Left lung (tissue), 14 donors: ENCODE results near the gene MYBPHL. TPM values are rescaled to one million over a fixed set of nuclear protein-coding genes. Genes with fewer than 3 reads are reported as not detected.

ENCODE experiments used
- ATAC-seq: fragments of 200-7000 bp; cut with Tn5 transposase; one replicate; pipeline ENCODE4 v1.9.1; 2020; ENCODE audit warnings: moderate library complexity
- DNase-seq, 4 donors: peaks; one replicate each; pipeline ENCODE4 v3.0.0-alpha.2; 2013 to 2020
- H3K27ac ChIP-seq, 2 donors: fragments of 200-600 bp; sonication (generic) in 1 of 2; one replicate each; pipeline versions ENCODE4 v1.5.0 to v1.8.0; 2020 to 2021
- H3K27me3 ChIP-seq, 2 donors: fragments of 200-600 bp; sonication (generic) in 1 of 2; one replicate each; pipeline versions ENCODE4 v1.5.0 to v1.8.0; 2020 to 2021
- H3K36me3 ChIP-seq, 2 donors: fragments of 200-600 bp; sonication (generic) in 1 of 2; one replicate each; pipeline versions ENCODE4 v1.5.0 to v1.8.0; 2020 to 2021
- H3K4me1 ChIP-seq, 2 donors: fragments of 200-600 bp; one replicate each; pipeline ENCODE4 v1.8.0; 2021
- H3K4me3 ChIP-seq, 2 donors: fragments of 200-600 bp; sonication (generic) in 1 of 2; one replicate each; pipeline versions ENCODE4 v1.5.0 to v1.8.0; 2020 to 2021; ENCODE audit warnings: mild to moderate bottlenecking in 1 of 2
- H3K9me3 ChIP-seq, 2 donors: fragments of 200-600 bp; sonication (generic) in 1 of 2; one replicate each; pipeline versions ENCODE4 v1.5.0 to v1.8.0; 2020 to 2021
- CTCF ChIP-seq, 2 donors: fragments of 200-600 bp; sonication (generic) in 1 of 2; IDR thresholded peaks; one replicate each; pipeline versions ENCODE4 v1.5.0 to v1.8.0; 2021; ENCODE audit warnings: antibody characterized with exemption in 2 of 2
- intact Hi-C, 2 donors: fragments of 100-400 bp; cut with DNase I; formaldehyde crosslinking; loops; one replicate each; pipeline versions ENCODE4 v1.11.2 to v1.14.2; 2022
- long read RNA-seq, 12 donors: library from polyadenylated mRNA in 2 of 12; unstranded in 2 of 12; transcript quantifications; one replicate each; pipeline ENCODE4 v2.0.0 and lab custom pipeline, GENCODE V29; 2019 to 2026
- polyA plus RNA-seq, 6 donors: library from polyadenylated mRNA; unstranded; fragments of 120-200 nt; gene quantifications; one replicate each; pipeline ENCODE4 v1.2.1, GENCODE V29; 2013; ENCODE audit not compliant: insufficient read length in 6 of 6
- total RNA-seq, 2 donors: library from RNA; stranded (reverse); fragmentation: NEBNext Ultra II Directional; extraction: Animal tissue kit (Norgen Biotek cat#: 25700); gene quantifications; one replicate each; pipeline ENCODE4 v1.2.1, GENCODE V29; 2021
- donor health status: DM: no; HTN: yes; CAD: no.
- donor health status: DM: no; HTN: no; CAD: no.

The MYBPHL gene
- total RNA-seq (10 to 100 TPM in 1 of 2 donors, not detected in 1; 21.4 TPM), polyA plus RNA-seq (1 to 10 TPM in 1 of 6 donors, under 1 TPM in 4, not detected in 1; 0.24 to 1.0 (median 0.27) TPM)
- long read RNA-seq, donor 1 = 0 reads
- long read RNA-seq, donor 2 = 0 reads
- long read RNA-seq, donor 3 = 0 reads
- long read RNA-seq, donor 4, partial matches to known transcripts = 2 of 17 reads
- long read RNA-seq, donor 4, other reads (novel, unspliced or antisense) = 13 of 17 reads
- long read RNA-seq, donor 5 = 0 reads
- long read RNA-seq, donor 6 = 0 reads
- long read RNA-seq, donor 7 = 0 reads
- long read RNA-seq, donor 8 = 0 reads
- long read RNA-seq, donor 9 = 0 reads
- long read RNA-seq, donor 10 = 0 reads
- long read RNA-seq, donor 11 = 0 reads
- long read RNA-seq, donor 12, partial matches to known transcripts = 0 of 1 reads
- long read RNA-seq, donor 12, other reads (novel, unspliced or antisense) = 0 of 1 reads

- peaks cover 0 to 15% of the 10 kb centered on the region in 2 donors for H3K36me3 ChIP-seq
- H3K27ac ChIP-seq = peak within 1 kb of the TSS; percentile 42 to 63
- no peaks in the 10 kb centered on the region for H3K9me3 ChIP-seq
- ATAC-seq = peak; percentile 77
- H3K4me1 ChIP-seq = peaks cover 5 to 18% of the 10 kb centered on the region in 2 donors
- no peaks in the 10 kb centered on the region for H3K27me3 ChIP-seq
- intact Hi-C loops = no loop called here
- H3K4me3 ChIP-seq = no peak within 1 kb of the TSS
- TF ChIP-seq CTCF (IDR thresholded peaks at IDR 0.05) = no peak
- peak in 1 of 4 donors; percentile 60 for DNase-seq
Observed at GRCh38 chr1:109306832-109307273, at the start of gene MYBPHL. Gene MYBPHL (minus strand): TSS chr1:109307011. CDS start chr1:109306991, 20 bp downstream.

GRCh38 chr1:109356505-109356904 lies 49.7 kb upstream of the MYBPHL start:
- Histone ChIP-seq H3K27me3 (no peaks in the 10 kb centered on the region), H3K4me1 (peaks cover 0 to 14% of the 10 kb centered on the region in 2 donors), H3K36me3 (peaks cover 0 to 29% of the 10 kb centered on the region in 2 donors), H3K27ac (no peak overlapping the region), H3K4me3 (no peak overlapping the region), H3K9me3 (no peaks in the 10 kb centered on the region)
- no peak for TF ChIP-seq CTCF (IDR thresholded peaks at IDR 0.05)
- no peak for ATAC-seq
- intact Hi-C loops = no loop called here
- no peak for DNase-seq

- Histone ChIP-seq H3K9me3 (no peaks in the 10 kb centered on the region), H3K36me3 (peaks cover 0 to 43% of the 10 kb centered on the region in 2 donors), H3K27ac (peak overlapping the region in 1 of 2 donors; percentile 18), H3K4me3 (no peak overlapping the region), H3K4me1 (peaks cover 0 to 11% of the 10 kb centered on the region in 2 donors), H3K27me3 (no peaks in the 10 kb centered on the region)
- intact Hi-C loops = no loop called here
- ATAC-seq = no peak
- DNase-seq = no peak
- no peak for TF ChIP-seq CTCF (IDR thresholded peaks at IDR 0.05)
Observed at GRCh38 chr1:109354929-109355328, 48.1 kb upstream of the MYBPHL start.

- no peak overlapping the region for H3K27ac ChIP-seq
- no peaks in the 10 kb centered on the region for H3K9me3 ChIP-seq
- peaks cover 0 to 71% of the 10 kb centered on the region in 2 donors for H3K36me3 ChIP-seq
- no peaks in the 10 kb centered on the region for H3K27me3 ChIP-seq
- H3K4me3 ChIP-seq = no peak overlapping the region
- TF ChIP-seq CTCF (IDR thresholded peaks at IDR 0.05) = no peak
- DNase-seq = no peak
- peaks cover 0 to 11% of the 10 kb centered on the region in 2 donors for H3K4me1 ChIP-seq
- ATAC-seq = peak; percentile 34
- intact Hi-C loops = no loop called here
Observed at GRCh38 chr1:109351457-109351856, 44.6 kb upstream of the MYBPHL start.

GRCh38 chr1:109350655-109351054 lies 43.8 kb upstream of the MYBPHL start:
- Histone ChIP-seq H3K36me3 (peaks cover 0 to 79% of the 10 kb centered on the region in 2 donors), H3K9me3 (no peaks in the 10 kb centered on the region), H3K4me1 (peaks cover 0 to 11% of the 10 kb centered on the region in 2 donors), H3K27ac (no peak overlapping the region), H3K4me3 (no peak overlapping the region), H3K27me3 (no peaks in the 10 kb centered on the region)
- intact Hi-C loops = no loop called here
- TF ChIP-seq CTCF (IDR thresholded peaks at IDR 0.05) = no peak
- ATAC-seq = peak; percentile 90
- no peak for DNase-seq
